ENCODE measurements around the gene DOK1.

DOK1 gene

DNA sequence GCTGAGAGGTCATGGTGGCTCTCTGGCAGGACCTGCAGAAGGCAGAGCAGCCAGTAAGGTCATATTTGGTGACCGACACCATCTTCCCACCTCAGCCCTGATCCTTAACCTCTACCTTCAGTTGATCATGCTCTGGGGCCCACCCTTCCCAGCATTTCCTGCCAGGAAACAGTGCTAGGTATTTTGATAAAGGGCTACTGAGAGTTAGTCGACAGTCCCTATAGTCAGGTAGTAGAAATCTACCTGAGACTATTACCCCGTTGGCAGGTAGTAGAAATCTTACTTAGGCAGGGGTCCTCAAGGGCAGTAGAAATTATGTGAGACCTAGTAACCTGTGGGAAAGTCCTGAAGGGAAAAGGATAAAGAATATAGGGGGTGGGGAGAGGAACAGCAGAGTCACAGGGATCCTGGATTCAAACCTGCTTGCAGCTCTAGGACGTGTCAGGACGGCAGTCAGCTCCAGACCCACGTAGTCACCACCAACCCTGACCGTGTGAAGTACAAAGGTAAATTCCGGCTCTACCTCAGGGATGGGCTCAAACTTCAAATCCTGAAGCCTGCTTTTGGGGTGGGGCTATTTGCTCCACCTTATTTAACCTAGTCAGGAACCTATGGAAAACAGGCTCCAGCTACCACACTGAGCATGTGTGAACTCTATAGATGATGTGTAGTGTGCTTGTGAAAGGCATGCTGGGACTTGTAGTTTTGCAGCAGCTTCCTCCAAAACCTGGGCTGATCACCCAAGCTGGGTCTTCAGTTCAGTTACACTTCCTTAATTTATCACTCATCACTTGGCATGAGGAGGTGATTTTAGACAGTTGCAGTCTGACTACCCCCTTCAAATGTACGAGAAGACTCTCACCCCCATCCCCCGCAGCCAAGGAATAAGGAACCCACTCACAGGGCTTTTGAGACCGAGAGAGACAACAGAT, 28.5 kb upstream of the DOK1 start, which contains the start of gene DQX1:
TSS of gene DQX1 (minus strand) at position 515 of the 932 bp plus-strand sequence. CDS start at position 13, 502 bp downstream.
- no peak within 1 kb of the TSS for H3K4me3 ChIP-seq (ENCODE audit: low read depth, low read length)

DNA sequence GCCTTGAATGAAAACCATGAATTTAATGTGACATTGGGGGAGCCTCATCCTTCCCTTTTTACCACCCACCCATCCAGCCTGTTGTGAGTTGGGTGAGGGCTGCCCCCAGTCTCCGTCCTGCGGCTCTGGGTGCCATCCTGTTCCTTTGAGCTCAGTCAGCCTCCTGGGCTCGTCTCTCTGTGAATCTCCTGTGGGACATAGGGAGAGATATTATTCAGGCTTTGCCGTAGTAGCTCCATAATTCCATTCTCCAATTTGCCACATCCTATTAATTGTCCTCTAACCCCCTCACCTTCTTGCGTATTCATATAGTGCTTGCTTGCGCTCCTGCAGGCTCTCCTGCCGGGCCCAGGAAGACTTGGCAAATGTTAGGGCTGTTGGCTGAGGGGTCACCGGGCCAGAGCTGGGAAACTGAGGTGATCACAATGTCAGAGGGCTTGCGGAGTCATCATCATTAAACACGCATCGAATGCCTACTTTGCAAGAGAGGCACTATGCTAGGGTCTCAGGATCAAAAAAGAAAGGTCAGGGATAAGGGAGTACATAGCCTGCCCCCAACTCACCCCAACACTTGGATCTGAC, 27.8 kb upstream of the DOK1 start:
- H3K4me3 ChIP-seq (ENCODE audit: low read depth, low read length): no peak overlapping the region

GRCh38 chr2:74527741-74528140, 26.8 kb upstream of the DOK1 start:
- no peak overlapping the region for H3K4me3 ChIP-seq (ENCODE audit: low read depth, low read length)

GRCh38 chr2:74528600-74529356, 25.7 kb upstream of the DOK1 start:
- peak overlapping the region; percentile 98 for H3K4me3 ChIP-seq (ENCODE audit: low read depth, low read length)

DNA sequence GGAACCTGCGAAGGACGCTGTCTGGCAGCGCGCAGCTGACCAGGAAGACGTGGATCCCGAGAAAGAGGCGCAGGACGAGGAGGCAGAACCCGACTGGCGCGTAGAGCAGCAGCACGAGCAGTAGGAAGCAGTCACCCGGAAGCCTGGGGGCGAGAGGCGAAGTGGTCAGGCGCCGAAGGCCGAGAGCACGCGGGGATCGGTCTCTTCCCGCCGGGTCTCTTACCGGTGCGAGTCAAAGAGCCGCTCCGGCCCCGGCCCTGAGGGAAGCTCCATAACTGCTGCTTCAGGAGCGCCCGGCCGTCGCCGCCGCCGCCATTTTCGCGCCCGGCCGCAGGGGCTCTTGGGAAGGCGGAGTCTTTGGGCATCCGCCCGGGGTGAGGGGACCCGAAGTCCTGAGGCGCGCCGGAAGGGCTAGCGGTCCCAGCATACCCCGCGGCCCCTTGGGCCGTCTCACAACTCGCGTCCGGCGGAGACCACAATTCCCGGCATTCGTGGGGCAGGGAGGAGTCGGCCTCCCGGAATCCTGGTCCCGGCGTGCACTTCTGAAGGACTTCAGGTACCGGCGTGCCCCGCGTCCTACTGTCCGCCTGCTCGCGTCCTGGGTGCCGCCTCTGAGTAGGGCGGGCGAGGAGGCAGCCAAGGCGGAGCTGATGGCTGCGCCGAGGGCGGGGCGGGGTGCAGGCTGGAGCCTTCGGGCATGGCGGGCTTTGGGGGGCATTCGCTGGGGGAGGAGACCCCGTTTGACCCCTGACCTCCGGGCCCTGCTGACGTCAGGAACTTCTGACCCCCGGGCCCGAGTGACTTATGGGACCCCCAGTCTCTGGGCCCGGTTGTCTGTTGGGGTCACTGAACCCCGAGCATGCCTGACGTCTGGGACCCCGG, 24.9 kb upstream of the DOK1 start, which contains the start of the genes AUP1 and HTRA2:
TSS of gene AUP1 (minus strand) at position 350 of the 882 bp plus-strand sequence. CDS start at position 273, 77 bp downstream.
TSS of gene HTRA2 (plus strand) at position 577 of the 882 bp plus-strand sequence. CDS start at position 651, 74 bp downstream.
- peak within 1 kb of the TSS; percentile 98 for H3K4me3 ChIP-seq (ENCODE audit: low read depth, low read length)

GRCh38 chr2:74530239-74531187, 24.0 kb upstream of the DOK1 start:
- peak overlapping the region; percentile 98 for H3K4me3 ChIP-seq (ENCODE audit: low read depth, low read length)

GRCh38 chr2:74531666-74532065, 22.9 kb upstream of the DOK1 start:
- H3K4me3 ChIP-seq (ENCODE audit: low read depth, low read length): no peak overlapping the region

DNA sequence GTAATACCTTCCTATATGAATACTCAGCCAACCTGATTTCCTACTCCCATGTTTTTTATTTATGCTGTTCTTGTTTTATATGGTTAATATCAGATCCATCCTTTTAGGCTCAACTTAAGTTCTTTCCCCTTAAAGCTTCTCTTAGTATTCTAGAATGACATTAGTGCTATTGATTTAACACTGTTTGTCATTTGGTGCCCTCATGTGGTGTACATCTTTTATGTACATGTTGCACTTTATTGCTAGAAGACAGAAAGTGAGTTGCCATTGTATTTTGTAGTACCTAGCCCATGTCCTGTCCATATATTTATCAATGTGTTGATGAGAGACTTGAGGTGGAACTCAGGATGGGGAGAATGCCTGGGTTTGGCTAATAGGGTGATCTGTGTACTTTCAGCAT, 22.3 kb upstream of the DOK1 start:
- no peak overlapping the region for H3K4me3 ChIP-seq (ENCODE audit: low read depth, low read length)

- no peak overlapping the region for H3K4me3 ChIP-seq (ENCODE audit: low read depth, low read length)
These were observed 21.1 kb upstream of the DOK1 start for GRCh38 chr2:74533464-74533863.

GRCh38 chr2:74534411-74534810, 20.1 kb upstream of the DOK1 start:
- no peak overlapping the region for H3K4me3 ChIP-seq (ENCODE audit: low read depth, low read length)

GRCh38 chr2:74535440-74535965, 19.0 kb upstream of the DOK1 start:
- H3K4me3 ChIP-seq (ENCODE audit: low read depth, low read length): no peak overlapping the region

DNA sequence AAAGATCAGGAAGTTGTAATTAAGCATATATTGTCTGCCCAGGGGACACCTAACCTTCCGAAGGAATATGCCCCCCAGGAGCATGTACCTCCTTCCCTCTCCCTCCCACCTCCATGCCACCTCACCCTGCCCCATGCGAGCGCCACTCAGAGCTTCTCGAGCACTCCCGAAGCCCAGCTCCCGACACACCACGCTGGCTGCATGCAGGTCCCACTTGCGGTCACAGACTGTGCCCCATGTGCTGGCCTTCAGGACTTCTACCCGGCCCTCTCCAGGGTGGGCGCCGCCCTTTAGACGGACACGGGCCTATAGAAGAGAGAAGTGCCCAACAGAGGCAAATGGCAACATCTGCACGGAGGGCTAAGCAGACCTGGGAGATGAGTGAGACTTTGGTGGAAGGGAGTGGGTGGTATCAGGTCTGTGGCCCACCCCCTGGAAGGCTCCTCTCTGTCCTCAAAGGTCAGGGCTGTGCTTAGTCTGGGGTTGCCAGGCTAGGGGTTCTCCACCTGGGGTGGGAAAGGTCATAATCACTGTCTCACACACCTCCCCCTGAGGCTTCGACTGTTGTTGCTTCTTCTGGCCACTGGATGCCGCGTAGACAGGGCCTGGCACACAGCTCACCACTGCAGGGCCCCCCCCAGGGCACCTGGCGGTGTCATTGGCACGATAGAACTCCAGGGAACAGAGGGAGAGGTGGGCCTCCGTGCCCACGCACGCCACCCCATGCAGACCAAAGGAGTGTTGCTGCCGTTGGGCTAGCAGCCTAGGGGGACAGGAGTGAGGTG, 18.2 kb upstream of the DOK1 start:
- no peak overlapping the region for H3K4me3 ChIP-seq (ENCODE audit: low read depth, low read length)

DNA sequence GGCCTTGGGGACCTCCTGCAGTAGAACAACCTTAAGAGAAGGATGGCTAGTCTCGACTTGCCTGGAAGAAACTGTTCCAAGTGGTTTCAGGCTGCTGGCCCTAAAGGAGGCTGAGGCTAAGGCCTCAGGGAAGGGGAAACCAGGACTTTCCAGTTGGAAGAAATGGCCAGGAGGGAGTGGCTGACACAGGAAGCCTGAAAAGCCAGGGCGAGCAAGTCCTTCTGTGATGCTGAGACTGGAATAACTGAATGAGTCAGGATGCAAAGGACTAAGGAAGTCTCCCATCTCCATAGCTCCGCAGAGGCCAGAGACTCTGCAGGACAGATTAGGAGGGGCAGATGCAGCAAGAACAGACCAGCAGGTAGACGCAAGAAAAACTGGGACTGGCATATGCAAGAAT, 17.4 kb upstream of the DOK1 start:
- no peak overlapping the region for H3K4me3 ChIP-seq (ENCODE audit: low read depth, low read length)

DNA sequence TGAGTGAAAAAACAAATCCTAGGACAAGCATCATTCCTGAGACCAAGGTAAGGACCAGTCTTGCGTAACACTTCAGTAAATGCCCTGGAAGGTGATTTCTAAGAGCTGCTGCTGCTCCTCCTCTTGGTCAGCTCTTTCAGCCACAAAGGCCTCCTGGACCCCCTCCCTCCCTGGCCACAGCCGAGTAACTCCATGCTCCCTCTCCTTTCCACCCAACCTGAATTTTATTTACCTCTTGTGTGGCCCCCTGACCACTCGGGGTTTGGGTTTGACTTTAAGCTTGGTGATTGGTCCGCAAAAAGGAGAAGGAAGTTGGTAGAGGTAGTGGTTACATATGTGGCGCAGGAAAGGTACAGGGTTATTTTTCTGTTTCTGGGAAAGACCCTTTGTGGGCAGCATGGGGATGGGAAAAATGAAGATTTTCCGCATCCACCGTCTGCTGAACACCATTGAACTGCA, 15.6 kb upstream of the DOK1 start:
- no peak overlapping the region for H3K4me3 ChIP-seq (ENCODE audit: low read depth, low read length)

DNA sequence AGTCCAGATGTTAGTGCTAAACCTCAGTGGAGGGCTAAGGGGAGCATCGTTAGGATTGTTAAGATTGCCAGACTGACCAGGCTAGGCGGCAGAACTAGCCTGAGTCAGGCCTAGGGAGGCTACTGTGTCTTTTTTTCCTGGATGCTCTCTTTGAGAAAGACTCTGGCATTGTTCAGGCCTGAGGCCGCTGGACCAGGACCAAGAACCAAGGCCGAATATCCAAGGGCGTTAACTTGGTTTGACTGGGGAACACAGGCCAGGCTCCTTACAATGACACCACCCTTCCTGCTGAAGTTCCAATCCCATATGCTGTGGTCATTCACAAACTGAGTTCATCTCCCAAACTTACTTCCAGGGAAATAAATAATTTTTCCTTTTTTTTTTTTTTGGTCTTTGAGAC, 14.2 kb upstream of the DOK1 start:
- H3K4me3 ChIP-seq (ENCODE audit: low read depth, low read length): no peak overlapping the region

GRCh38 chr2:74542978-74543377, 11.5 kb upstream of the DOK1 start:
- H3K4me3 ChIP-seq (ENCODE audit: low read depth, low read length): no peak overlapping the region

DNA sequence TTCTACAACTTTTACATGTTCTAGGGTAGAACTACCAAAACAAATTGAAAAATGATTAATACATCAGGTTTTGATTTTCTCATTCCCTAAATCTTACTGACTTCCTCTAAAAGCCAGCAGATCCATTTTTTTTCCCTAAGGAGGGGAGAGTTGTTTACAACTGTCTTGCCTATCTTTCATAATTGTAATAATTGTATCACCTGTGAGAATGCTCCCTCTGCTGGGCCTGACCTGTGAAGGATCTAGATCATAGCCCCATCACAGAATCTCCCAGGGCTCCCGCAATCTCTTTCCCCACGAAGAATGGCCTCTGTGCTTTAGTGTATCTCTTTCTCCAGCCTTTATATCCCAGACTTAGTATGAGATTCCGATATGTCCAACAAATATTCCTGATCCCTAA, 9.9 kb upstream of the DOK1 start:
- H3K4me3 ChIP-seq (ENCODE audit: low read depth, low read length): no peak overlapping the region

- H3K4me3 ChIP-seq (ENCODE audit: low read depth, low read length): no peak overlapping the region
These were observed 8.5 kb upstream of the DOK1 start for GRCh38 chr2:74546004-74546403.

All from iPS-11a (cell line).